PC-3 (cell line): ENCODE measurements around the gene R3HCC1L. TPM values are rescaled to one million over a fixed set of nuclear protein-coding genes. Genes with fewer than 3 reads are reported as not detected.

Source experiments
- ATAC-seq: fragments of 200-7000 bp; cut with Tn5 transposase; 2 replicates; pipeline ENCODE4 v1.9.1; 2020; ENCODE audit warnings: mild to moderate bottlenecking, moderate library complexity
- BruUV-seq: library from RNA; stranded (reverse); fragments of 400-500 nt; replicated peaks from 2 replicates; lab custom pipeline; 2021; lab: Mats Ljungman, UMichigan
- CTCF ChIA-PET: fragments of 300-600 bp; sonication (Branson Sonifier 250); formaldehyde crosslinking; loops from one replicate; lab custom pipeline; 2022; ENCODE audit warnings: antibody characterized with exemption; lab: Charles Lee
- POLR2A ChIA-PET: fragments of 300-600 bp; sonication (Branson Sonifier 250); formaldehyde crosslinking; loops from one replicate; lab custom pipeline; 2022; ENCODE audit warnings: antibody characterized with exemption; ENCODE audit not compliant: unreplicated experiment; lab: Charles Lee
- DNase-seq: peaks from one replicate; pipeline ENCODE4 v3.0.0-alpha.2; 2015
- H2AFZ ChIP-seq: fragments of 300-600 bp; sonication (generic); 2 replicates; pipeline ENCODE4 v1.6.0; 2016; ENCODE audit warnings: antibody characterized with exemption, low read length
- H3F3A ChIP-seq: fragments of 300-600 bp; sonication (generic); one replicate; pipeline ENCODE4 v1.6.0; 2017; ENCODE audit warnings: antibody characterized with exemption, low read length, control low read depth, mild to moderate bottlenecking; ENCODE audit not compliant: unreplicated experiment
- H3K27ac ChIP-seq: fragments of 300-600 bp; sonication (generic); 2 replicates; pipeline ENCODE4 v1.5.1; 2016; ENCODE audit warnings: mild to moderate bottlenecking, low read length
- H3K27me3 ChIP-seq: fragments of 300-600 bp; sonication (generic); 2 replicates; pipeline ENCODE4 v1.6.1; 2016; ENCODE audit warnings: low read length, mixed read lengths
- H3K36me3 ChIP-seq: fragments of 300-600 bp; sonication (generic); 2 replicates; pipeline ENCODE4 v1.6.1; 2016; ENCODE audit warnings: low read depth, mixed run types, low read length, mixed read lengths
- H3K4me1 ChIP-seq: fragments of 300-600 bp; sonication (generic); 2 replicates; pipeline ENCODE4 v1.5.1; 2016; ENCODE audit warnings: low read length; ENCODE audit not compliant: insufficient read depth
- H3K4me2 ChIP-seq: fragments of 300-600 bp; sonication (generic); 2 replicates; pipeline ENCODE4 v1.6.0; 2016; ENCODE audit warnings: low read length
- H3K4me3 ChIP-seq: fragments of 300-600 bp; sonication (generic); 2 replicates; pipeline ENCODE4 v1.5.1; 2016; ENCODE audit warnings: mild to moderate bottlenecking, low read length, mixed read lengths
- H3K79me2 ChIP-seq: fragments of 300-600 bp; sonication (generic); 2 replicates; pipeline ENCODE4 v1.6.1; 2017; ENCODE audit warnings: low read length, mixed read lengths
- H3K9ac ChIP-seq: fragments of 300-600 bp; sonication (generic); 2 replicates; pipeline ENCODE4 v1.6.0; 2016; ENCODE audit warnings: mild to moderate bottlenecking, low read length
- H3K9me2 ChIP-seq: fragments of 300-600 bp; sonication (generic); replicated peaks from 2 replicates; pipeline ENCODE4 v1.6.1; 2016; ENCODE audit warnings: mixed run types, low read length, mixed read lengths
- H3K9me3 ChIP-seq: fragments of 300-600 bp; sonication (generic); 2 replicates; pipeline ENCODE4 v1.6.1; 2016; ENCODE audit warnings: low read length, mixed read lengths
- H4K20me1 ChIP-seq: fragments of 300-600 bp; sonication (generic); 2 replicates; pipeline ENCODE4 v1.6.1; 2016; ENCODE audit warnings: low read length, mixed read lengths
- EZH2 ChIP-seq: fragments of 300-600 bp; sonication (generic); IDR thresholded peaks from one replicate; pipeline ENCODE4 v1.6.1; 2017; ENCODE audit warnings: antibody characterized with exemption, mild to moderate bottlenecking, low read length; ENCODE audit not compliant: unreplicated experiment
- EZH2phosphoT487 ChIP-seq: fragments of 300-600 bp; sonication (generic); IDR thresholded peaks from 2 replicates; pipeline ENCODE4 v1.6.1; 2018; ENCODE audit warnings: mild to moderate bottlenecking, antibody characterized with exemption, low read length, borderline replicate concordance
- intact Hi-C: fragments of 100-400 bp; cut with micrococcal nuclease; formaldehyde crosslinking; loops from 2 replicates; pipeline ENCODE4 v1.9.0; 2023
- total RNA-seq: library from RNA; depleted of rRNA; stranded (reverse); fragments of >200 nt; gene quantifications from 2 replicates; pipeline ENCODE4 v1.2.3, GENCODE V29; 2014
- TF ChIP-seq, protein P1 (sequence below): fragments of 300-600 bp; sonication (generic); conservative IDR thresholded peaks from 2 replicates; pipeline ENCODE4 v1.5.1; 2017; ENCODE audit warnings: antibody characterized with exemption, low read depth, mild to moderate bottlenecking, low read length

R3HCC1L gene
- total RNA-seq, 1 experiment from 2014 or later, result 15.3 TPM

DNA sequence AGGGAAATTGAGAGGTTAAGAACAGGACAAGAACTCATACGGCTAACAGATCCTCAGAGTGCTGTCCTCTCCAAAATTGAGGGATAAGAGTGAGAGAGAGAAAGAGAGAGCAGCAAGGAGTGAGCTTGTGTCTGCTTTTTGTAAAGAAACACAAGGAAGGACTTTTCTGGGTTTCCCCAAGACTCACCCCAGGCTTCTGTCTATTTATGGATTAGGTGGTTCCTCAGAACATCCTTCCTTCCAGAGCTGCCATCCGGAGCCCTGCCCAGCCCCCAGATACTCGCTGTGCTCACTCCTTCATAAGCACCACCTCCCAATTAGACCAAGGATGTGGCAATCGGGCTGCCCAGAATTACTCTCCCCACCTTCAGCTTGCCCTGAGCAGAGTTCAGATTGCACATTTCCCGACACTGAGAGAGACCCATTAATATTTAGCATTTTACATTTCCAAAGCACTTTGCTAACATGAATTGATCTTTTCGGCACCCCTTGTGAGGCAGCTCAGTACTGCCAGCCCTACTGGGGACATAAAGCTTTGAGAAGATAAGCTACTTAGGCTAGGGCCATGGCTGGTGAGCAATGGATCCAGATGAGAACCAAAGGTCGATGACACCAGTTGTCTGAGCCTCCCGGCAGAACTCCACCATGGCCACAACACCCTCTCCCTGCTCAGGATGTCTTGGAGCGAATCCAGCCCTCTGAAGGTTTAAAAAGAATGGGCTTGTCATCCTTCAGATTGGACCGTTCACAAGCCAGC is 19.2 kb upstream of the R3HCC1L start:
- no TSS peak for BruUV-seq
- POLR2A ChIA-PET, result no interaction called here

DNA sequence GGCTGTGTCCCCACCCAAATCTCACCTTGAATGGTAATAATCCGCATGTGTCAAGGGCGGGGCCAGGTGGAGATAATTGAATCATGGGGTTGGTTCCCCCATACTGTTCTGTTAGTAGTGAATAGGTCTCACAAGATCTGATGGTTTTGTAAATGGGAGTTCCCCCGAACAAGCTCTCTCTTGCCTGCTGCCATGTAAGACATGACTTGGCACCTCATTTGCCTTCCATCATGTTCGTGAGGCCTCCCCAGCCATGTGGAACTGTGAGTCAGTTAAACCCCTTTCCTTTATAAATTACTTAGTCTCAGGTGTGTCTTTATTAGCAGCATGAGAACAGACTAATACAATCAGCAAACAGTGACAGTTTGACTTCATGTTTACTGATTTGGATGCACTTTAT is 14.6 kb upstream of the R3HCC1L start:
- Histone ChIP-seq H3K9me3 (no peaks in the 10 kb centered on the region), H3F3A (no peaks in the 10 kb centered on the region), H2AFZ (no peak overlapping the region), H3K4me2 (no peak overlapping the region), H4K20me1 (no peaks in the 10 kb centered on the region), H3K9me2 (no peaks in the 10 kb centered on the region), H3K36me3 (no peaks in the 10 kb centered on the region), H3K79me2 (no peaks in the 10 kb centered on the region), H3K27ac (no peak overlapping the region), H3K4me1 (no peaks in the 10 kb centered on the region), H3K4me3 (no peak overlapping the region), H3K9ac (no peak overlapping the region), H3K27me3 (peaks cover 21% of the 10 kb centered on the region)
- intact Hi-C loops, result no loop called here
- BruUV-seq, result no TSS peak
- no peak for DNase-seq
- no peak for ATAC-seq
- CTCF ChIA-PET, result interaction anchor here (0.7 kb wide), 1 partner anchor 9 kb away, joined by 3 read pairs; no protein-coding TSS in a partner anchor
- TF ChIP-seq, protein P1, sequence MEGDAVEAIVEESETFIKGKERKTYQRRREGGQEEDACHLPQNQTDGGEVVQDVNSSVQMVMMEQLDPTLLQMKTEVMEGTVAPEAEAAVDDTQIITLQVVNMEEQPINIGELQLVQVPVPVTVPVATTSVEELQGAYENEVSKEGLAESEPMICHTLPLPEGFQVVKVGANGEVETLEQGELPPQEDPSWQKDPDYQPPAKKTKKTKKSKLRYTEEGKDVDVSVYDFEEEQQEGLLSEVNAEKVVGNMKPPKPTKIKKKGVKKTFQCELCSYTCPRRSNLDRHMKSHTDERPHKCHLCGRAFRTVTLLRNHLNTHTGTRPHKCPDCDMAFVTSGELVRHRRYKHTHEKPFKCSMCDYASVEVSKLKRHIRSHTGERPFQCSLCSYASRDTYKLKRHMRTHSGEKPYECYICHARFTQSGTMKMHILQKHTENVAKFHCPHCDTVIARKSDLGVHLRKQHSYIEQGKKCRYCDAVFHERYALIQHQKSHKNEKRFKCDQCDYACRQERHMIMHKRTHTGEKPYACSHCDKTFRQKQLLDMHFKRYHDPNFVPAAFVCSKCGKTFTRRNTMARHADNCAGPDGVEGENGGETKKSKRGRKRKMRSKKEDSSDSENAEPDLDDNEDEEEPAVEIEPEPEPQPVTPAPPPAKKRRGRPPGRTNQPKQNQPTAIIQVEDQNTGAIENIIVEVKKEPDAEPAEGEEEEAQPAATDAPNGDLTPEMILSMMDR, result no peak
- no peak for TF ChIP-seq EZH2
- POLR2A ChIA-PET, result no interaction called here

More for the DNA sequence above, 19.2 kb upstream of the R3HCC1L start:
- no peaks in the 10 kb centered on the region for H3K9me2 ChIP-seq
- DNase-seq (no peak), ATAC-seq (no peak)
- H3K36me3 ChIP-seq, result no peaks in the 10 kb centered on the region
- no peak overlapping the region for H2AFZ ChIP-seq
- no peaks in the 10 kb centered on the region for H3K79me2 ChIP-seq
- no peaks in the 10 kb centered on the region for H4K20me1 ChIP-seq
- H3K4me3 ChIP-seq, result no peak overlapping the region
- CTCF ChIA-PET, result no interaction called here
- peaks cover 59% of the 10 kb centered on the region for H3K27me3 ChIP-seq
- TF ChIP-seq EZH2 (no peak), EZH2phosphoT487 (no peak)
- TF ChIP-seq, protein P1, result no peak
- H3K4me1 ChIP-seq, result no peaks in the 10 kb centered on the region
- no peak overlapping the region for H3K9ac ChIP-seq
- H3K9me3 ChIP-seq, result no peaks in the 10 kb centered on the region
- H3K27ac ChIP-seq, result no peak overlapping the region
- H3F3A ChIP-seq, result no peaks in the 10 kb centered on the region
- H3K4me2 ChIP-seq, result no peak overlapping the region
- intact Hi-C loops, result no loop called here

DNA sequence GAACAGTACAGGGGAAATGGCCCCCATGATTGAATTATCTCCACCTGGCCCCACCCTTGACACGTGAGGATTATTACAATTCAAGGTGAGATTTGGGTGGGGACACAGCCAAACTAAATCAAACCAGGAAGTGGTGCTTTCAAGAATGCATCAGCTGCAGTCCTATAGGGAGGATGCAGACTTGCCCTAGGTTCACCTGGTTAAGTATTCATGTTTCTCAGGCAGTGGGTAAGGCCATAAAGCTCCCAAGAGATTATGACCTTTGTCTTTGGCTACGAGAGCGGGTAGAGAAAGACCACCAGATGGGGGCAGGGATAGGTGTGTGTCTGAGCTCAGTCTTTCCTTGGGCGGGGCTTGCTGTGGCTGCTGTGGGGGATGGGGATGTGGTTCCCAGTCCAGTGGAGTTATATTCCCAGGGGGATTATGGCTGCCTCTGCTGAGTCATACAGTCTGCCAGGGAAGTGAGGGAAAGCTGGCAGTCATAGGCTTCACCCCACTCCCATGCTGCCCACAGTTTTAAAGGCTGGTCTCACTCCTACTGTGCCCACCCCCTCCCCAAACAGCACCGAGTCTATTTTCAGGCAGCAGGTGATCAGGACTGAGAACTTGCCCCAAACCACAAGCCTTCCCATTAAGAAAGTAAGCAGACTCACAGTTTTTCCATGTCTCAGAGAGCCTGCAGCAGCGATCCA is 8.4 kb upstream of the R3HCC1L start:
- H3F3A ChIP-seq, result no peaks in the 10 kb centered on the region
- no peak overlapping the region for H3K27ac ChIP-seq
- no peak overlapping the region for H3K4me2 ChIP-seq
- DNase-seq (no peak), ATAC-seq (no peak)
- no peaks in the 10 kb centered on the region for H3K9me2 ChIP-seq
- H3K9me3 ChIP-seq, result no peaks in the 10 kb centered on the region
- no peak overlapping the region for H3K9ac ChIP-seq
- H2AFZ ChIP-seq, result no peak overlapping the region
- no peaks in the 10 kb centered on the region for H3K4me1 ChIP-seq
- POLR2A ChIA-PET, result no interaction called here
- H4K20me1 ChIP-seq, result no peaks in the 10 kb centered on the region
- BruUV-seq, result no TSS peak
- intact Hi-C loops, result no loop called here
- CTCF ChIA-PET, result no interaction called here
- no peaks in the 10 kb centered on the region for H3K79me2 ChIP-seq
- H3K4me3 ChIP-seq, result no peak overlapping the region
- no peaks in the 10 kb centered on the region for H3K27me3 ChIP-seq
- TF ChIP-seq, protein P1, result no peak
- no peak for TF ChIP-seq EZH2
- TF ChIP-seq EZH2phosphoT487, result no peak
- no peaks in the 10 kb centered on the region for H3K36me3 ChIP-seq
